GM12878 (cell line): ENCODE measurements around the gene TMEM9B. TPM values are rescaled to one million over a fixed set of nuclear protein-coding genes. Genes with fewer than 3 reads are reported as not detected.

Experiments
- ATAC-seq: fragments of 200-7000 bp; cut with Tn5 transposase; 3 replicates; pipeline ENCODE4 v1.9.1; 2020; ENCODE audit warnings: mild to moderate bottlenecking, moderate library complexity
- BruUV-seq: library from RNA; stranded (reverse); fragments of 400-500 nt; replicated peaks from 2 replicates; lab custom pipeline; 2021; lab: Mats Ljungman, UMichigan
- CTCF ChIA-PET: fragments of 300-600 bp; sonication (Branson Sonifier 250); formaldehyde crosslinking; extraction: SDS; loops from one replicate; lab custom pipeline; 2021; ENCODE audit warnings: inconsistent platforms; lab: Yijun Ruan, JAX
- POLR2A ChIA-PET: fragments of 350-600 bp; formaldehyde crosslinking; extraction: SDS; loops from one replicate; lab custom pipeline; 2021; ENCODE audit warnings: inconsistent platforms; lab: Charles Lee
- RAD21 ChIA-PET: fragments of 300-600 bp; sonication (Branson Sonifier 250); formaldehyde crosslinking; loops from one replicate; lab custom pipeline; 2023; ENCODE audit warnings: antibody characterized with exemption; ENCODE audit not compliant: unreplicated experiment; lab: Charles Lee
- SMC1A ChIA-PET: fragments of 300-600 bp; sonication (Branson Sonifier 250); formaldehyde crosslinking; loops from one replicate; lab custom pipeline; 2023; ENCODE audit not compliant: unreplicated experiment, uncharacterized antibody; lab: Charles Lee
- DNase-seq: peaks from one replicate; pipeline ENCODE4 v3.0.0-alpha.2; 2011; ENCODE audit warnings: low read depth, low spot score
- FAIRE-seq: peaks from 3 replicates; lab custom pipeline; 2011; peaks lifted over from hg19 to GRCh38; lab: Jason Lieb, UNC
- H2AFZ ChIP-seq: 2 replicates; pipeline ENCODE4 v1.6.0; 2011; ENCODE audit warnings: low read depth, low read length, control low read depth; ENCODE audit not compliant: control insufficient read depth
- H3K27ac ChIP-seq: 2 replicates; pipeline ENCODE4 v1.5.1; 2011; ENCODE audit warnings: control low read depth; ENCODE audit not compliant: control insufficient read depth, insufficient read depth
- H3K27me3 ChIP-seq, 2 experiments: replicated peaks in 1 of 2; 2 replicates each; pipeline versions ENCODE4 v1.6.0 to v1.6.1; 2011; ENCODE audit warnings: low read length in 1 of 2; ENCODE audit not compliant: control insufficient read depth in 2 of 2, insufficient read depth in 2 of 2
- H3K36me3 ChIP-seq, 2 experiments: 2 replicates each; pipeline ENCODE4 v1.5.1; 2011; ENCODE audit warnings: low read length in 1 of 2; ENCODE audit not compliant: control insufficient read depth in 2 of 2, insufficient read depth in 2 of 2
- H3K4me1 ChIP-seq: 2 replicates; pipeline ENCODE4 v1.6.1; 2011; ENCODE audit warnings: mild to moderate bottlenecking, low read length, moderate library complexity, mixed read lengths; ENCODE audit not compliant: control insufficient read depth, insufficient read depth
- H3K4me2 ChIP-seq: 2 replicates; pipeline ENCODE4 v1.6.0; 2011; ENCODE audit warnings: control low read depth; ENCODE audit not compliant: control insufficient read depth, insufficient read depth
- H3K4me3 ChIP-seq: fragments of 200-600 bp; sonication (generic); 2 replicates; pipeline ENCODE4 v1.5.1; 2016
- H3K79me2 ChIP-seq: 2 replicates; pipeline ENCODE4 v1.6.0; 2011; ENCODE audit warnings: low read length; ENCODE audit not compliant: control insufficient read depth, insufficient read depth
- H3K9ac ChIP-seq: 2 replicates; pipeline ENCODE4 v1.8.0; 2011; ENCODE audit warnings: low read length, control low read depth, mixed read lengths; ENCODE audit not compliant: control insufficient read depth, insufficient read depth
- H3K9me3 ChIP-seq: replicated peaks from 3 replicates; pipeline ENCODE4 v1.5.1; 2011; ENCODE audit warnings: mild to moderate bottlenecking, low read length; ENCODE audit not compliant: control insufficient read depth, insufficient read depth
- H4K20me1 ChIP-seq: 2 replicates; pipeline ENCODE4 v1.6.0; 2011; ENCODE audit not compliant: control insufficient read depth, insufficient read depth
- ASH2L ChIP-seq: fragments of 300-600, 200-600 bp; sonication (generic); IDR thresholded peaks from 2 replicates; pipeline ENCODE4 v1.6.1; 2017; ENCODE audit warnings: low read depth, mild to moderate bottlenecking, borderline replicate concordance
- BCL3 ChIP-seq: IDR thresholded peaks from 2 replicates; pipeline ENCODE4 v1.6.1; 2011; ENCODE audit warnings: borderline replicate concordance, low read depth, mild to moderate bottlenecking, moderate library complexity, low read length; ENCODE audit not compliant: insufficient read depth, poor library complexity, severe bottlenecking
- EED ChIP-seq: sonication (generic); IDR thresholded peaks from 2 replicates; pipeline ENCODE4 v1.6.1; 2016; ENCODE audit warnings: antibody characterized with exemption, low read depth
- EZH2 ChIP-seq: IDR thresholded peaks from 2 replicates; pipeline ENCODE4 v1.6.1; 2012; ENCODE audit warnings: low read depth, mild to moderate bottlenecking, control low read depth, inconsistent platforms, low read length, borderline replicate concordance; ENCODE audit not compliant: control insufficient read depth
- HDGF ChIP-seq: fragments of 450-650 bp; IDR thresholded peaks from 2 replicates; pipeline ENCODE4 v1.6.1; 2016; ENCODE audit warnings: antibody characterized with exemption
- KLF5 ChIP-seq: fragments of 450-650 bp; IDR thresholded peaks from 2 replicates; pipeline ENCODE4 v1.6.1; 2014; ENCODE audit warnings: mild to moderate bottlenecking; ENCODE audit not compliant: partially characterized antibody
- MLLT1 ChIP-seq: fragments of 450-650 bp; IDR thresholded peaks from 2 replicates; pipeline ENCODE4 v1.6.1; 2016; ENCODE audit warnings: mild to moderate bottlenecking
- MTA2 ChIP-seq: fragments of 450-650 bp; IDR thresholded peaks from 2 replicates; pipeline ENCODE4 v1.6.1; 2016; ENCODE audit warnings: low read depth, mild to moderate bottlenecking, moderate library complexity
- MYB ChIP-seq: fragments of 150-350 bp; IDR thresholded peaks from 2 replicates; pipeline ENCODE4 v1.6.1; 2014; ENCODE audit warnings: mild to moderate bottlenecking, low read depth, low read length, borderline replicate concordance
- PAX8 ChIP-seq: fragments of 450-650 bp; IDR thresholded peaks from 2 replicates; pipeline ENCODE4 v1.6.1; 2017; ENCODE audit warnings: mild to moderate bottlenecking, moderate library complexity
- SPI1 ChIP-seq: IDR thresholded peaks from 2 replicates; pipeline ENCODE4 v1.6.1; 2011; ENCODE audit warnings: low read depth, mild to moderate bottlenecking, low read length, moderate library complexity, borderline replicate concordance; ENCODE audit not compliant: insufficient read depth
- SUZ12 ChIP-seq: fragments of 200-600 bp; sonication (generic); IDR thresholded peaks from one replicate; pipeline ENCODE4 v1.6.1; 2018; ENCODE audit warnings: antibody characterized with exemption, mild to moderate bottlenecking; ENCODE audit not compliant: unreplicated experiment
- TARDBP ChIP-seq: IDR thresholded peaks from 2 replicates; pipeline ENCODE4 v1.6.1; 2016; ENCODE audit warnings: borderline replicate concordance
- ZNF384 ChIP-seq: IDR thresholded peaks from 2 replicates; pipeline ENCODE4 v1.6.1; 2012; ENCODE audit warnings: low read depth, mild to moderate bottlenecking, low read length, improper control_type of control experiment, borderline replicate concordance
- ZSCAN29 ChIP-seq: fragments of 450-650 bp; IDR thresholded peaks from 2 replicates; pipeline ENCODE4 v1.6.1; 2017; ENCODE audit warnings: mild to moderate bottlenecking, moderate library complexity
- WGBS: methylation state at CpG from one replicate; pipeline ENCODE4 v1.1.6; 2016; ENCODE audit warnings: low lambda C conversion rate; ENCODE audit not compliant: insufficient replicate concordance, insufficient coverage; ENCODE audit errors: missing lambda C conversion rate; 5-methylcytosine and 5-hydroxymethylcytosine counted together
- in situ Hi-C: fragments of 300-500 bp; cut with MboI; formaldehyde crosslinking; loops from 9 replicates; pipeline ENCODE4 v1.14.3; 2018; ENCODE audit warnings: mixed read lengths
- intact Hi-C: fragments of 100-400 bp; cut with micrococcal nuclease; formaldehyde crosslinking; loops from one replicate; pipeline ENCODE4 v1.14.2; 2022; ENCODE audit not compliant: unreplicated experiment
- polyA plus RNA-seq, 11 experiments: library from polyadenylated mRNA; depleted of rRNA in 4 of 11; unstranded in 6 of 11; stranded (reverse) in 5 of 11; fragments of >200 nt; fragmentation: Nextera tagmentation in 4 of 11; fragmentation: Illumina TruSeq in 1 of 11; extraction: Ambion mirVana in 4 of 11; extraction: Trizol in 1 of 11; gene quantifications; 1 replicate in 1 of 11; 2 replicates in 10 of 11; pipeline versions ENCODE4 v1.2.1 to v1.2.3, GENCODE V29; 2011 to 2016; ENCODE audit warnings: inconsistent platforms in 2 of 11, missing spikeins in 2 of 11, low read depth in 1 of 11
- total RNA-seq, 4 experiments: library from RNA; depleted of rRNA in 3 of 4; stranded (reverse); fragments of >200 nt in 3 of 4; fragmentation: Illumina TruSeq in 1 of 4; extraction: Trizol in 1 of 4; gene quantifications; 2 replicates each; pipeline versions ENCODE4 v1.2.1 to v1.2.3, GENCODE V29; 2013 to 2021

Gene TMEM9B
- total and polyA plus RNA-seq, 10 of the 15 experiments (the other 5 are each of a cell fraction or from before 2014, with no cell fraction given): 11.5 to 54.0 (median 30.0) TPM

GRCh38 chr11:8971924-8972316 lies 7.7 kb upstream of the TMEM9B start:
- intact Hi-C loops: no loop called here
- Histone ChIP-seq H2AFZ (no peak overlapping the region), H3K4me1 (no peaks in the 10 kb centered on the region), H3K27me3 (no peaks in the 10 kb centered on the region), H4K20me1 (no peaks in the 10 kb centered on the region), H3K9ac (no peak overlapping the region), H3K79me2 (no peaks in the 10 kb centered on the region), H3K4me2 (no peak overlapping the region), H3K36me3 (no peaks in the 10 kb centered on the region), H3K9me3 (no peaks in the 10 kb centered on the region), H3K4me3 (no peak overlapping the region), H3K27ac (no peak overlapping the region)
- no TSS peak for BruUV-seq
- TF ChIP-seq KLF5 (no peak), HDGF (no peak), PAX8 (no peak), MLLT1 (no peak), SUZ12 (no peak), SPI1 (no peak), TARDBP (no peak), BCL3 (no peak), EZH2 (no peak), ZNF384 (no peak), ASH2L (no peak), MTA2 (no peak), ZSCAN29 (no peak), MYB (no peak), EED (no peak)
- ChIA-PET RAD21 (no interaction called here), CTCF (interaction anchor here (1.2 to 1.3 kb wide), 2 partner anchors 12 to 59 kb away, joined by 3 to 4 read pairs; no protein-coding TSS in a partner anchor), SMC1A (interaction anchor here (2.1 kb wide), 1 partner anchor 11 kb away, joined by 7 read pairs; no protein-coding TSS in a partner anchor), POLR2A (no interaction called here)
- WGBS: 100% methylated on average over 1 of the region's 1 CpG
- in situ Hi-C loops: no loop called here
- DNase-seq (no peak), FAIRE-seq (no peak), ATAC-seq (no peak)
